ENCODE data around the gene ZNF438.

The ZNF438 gene

GRCh38 chr10:30893208-30893607 is 138.5 kb downstream of the ZNF438 start:
- H3K9me3 Mint-ChIP-seq: no peaks in the 10 kb centered on the region
- H3K27ac Mint-ChIP-seq: no peak overlapping the region
- peaks cover 8% of the 10 kb centered on the region for H3K4me1 Mint-ChIP-seq (ENCODE audit: low read depth)
- no peaks in the 10 kb centered on the region for H3K27me3 Mint-ChIP-seq
- H3K36me3 Mint-ChIP-seq (ENCODE audit: low read depth): no peaks in the 10 kb centered on the region
- no peak overlapping the region for H3K4me3 Mint-ChIP-seq

- Mint-ChIP-seq H3K4me1 (ENCODE audit: low read depth) (no peaks in the 10 kb centered on the region), H3K27me3 (no peaks in the 10 kb centered on the region), H3K27ac (no peak overlapping the region), H3K4me3 (no peak overlapping the region), H3K9me3 (no peaks in the 10 kb centered on the region), H3K36me3 (ENCODE audit: low read depth) (no peaks in the 10 kb centered on the region)
These were observed 143.8 kb downstream of the ZNF438 start for GRCh38 chr10:30887839-30888238.

GRCh38 chr10:30885423-30885822 is 146.2 kb downstream of the ZNF438 start:
- H3K9me3 Mint-ChIP-seq: no peaks in the 10 kb centered on the region
- no peaks in the 10 kb centered on the region for H3K27me3 Mint-ChIP-seq
- H3K27ac Mint-ChIP-seq: no peak overlapping the region
- H3K4me3 Mint-ChIP-seq: no peak overlapping the region
- H3K4me1 Mint-ChIP-seq (ENCODE audit: low read depth): no peaks in the 10 kb centered on the region
- H3K36me3 Mint-ChIP-seq (ENCODE audit: low read depth): no peaks in the 10 kb centered on the region

GRCh38 chr10:30883751-30884150 is 147.9 kb downstream of the ZNF438 start:
- no peaks in the 10 kb centered on the region for H3K9me3 Mint-ChIP-seq
- no peaks in the 10 kb centered on the region for H3K36me3 Mint-ChIP-seq (ENCODE audit: low read depth)
- no peak overlapping the region for H3K27ac Mint-ChIP-seq
- no peak overlapping the region for H3K4me3 Mint-ChIP-seq
- no peaks in the 10 kb centered on the region for H3K4me1 Mint-ChIP-seq (ENCODE audit: low read depth)
- no peaks in the 10 kb centered on the region for H3K27me3 Mint-ChIP-seq

- Mint-ChIP-seq H3K9me3 (no peaks in the 10 kb centered on the region), H3K4me3 (no peak overlapping the region), H3K4me1 (ENCODE audit: low read depth) (no peaks in the 10 kb centered on the region), H3K27ac (no peak overlapping the region), H3K27me3 (no peaks in the 10 kb centered on the region), H3K36me3 (ENCODE audit: low read depth) (no peaks in the 10 kb centered on the region)
These were observed 148.5 kb downstream of the ZNF438 start for GRCh38 chr10:30883116-30883515.

- Mint-ChIP-seq H3K36me3 (ENCODE audit: low read depth) (no peaks in the 10 kb centered on the region), H3K4me3 (no peak overlapping the region), H3K27me3 (no peaks in the 10 kb centered on the region), H3K4me1 (ENCODE audit: low read depth) (no peaks in the 10 kb centered on the region), H3K9me3 (no peaks in the 10 kb centered on the region), H3K27ac (no peak overlapping the region)
These were observed 149.4 kb downstream of the ZNF438 start for GRCh38 chr10:30882281-30882680.

- Mint-ChIP-seq H3K4me3 (no peak overlapping the region), H3K27me3 (no peaks in the 10 kb centered on the region), H3K27ac (no peak overlapping the region), H3K4me1 (ENCODE audit: low read depth) (no peaks in the 10 kb centered on the region), H3K9me3 (no peaks in the 10 kb centered on the region), H3K36me3 (ENCODE audit: low read depth) (peaks cover 10% of the 10 kb centered on the region)
These were observed 152.7 kb downstream of the ZNF438 start for GRCh38 chr10:30878920-30879319.

- H3K4me1 Mint-ChIP-seq (ENCODE audit: low read depth): no peaks in the 10 kb centered on the region
- H3K27ac Mint-ChIP-seq: no peak overlapping the region
- H3K36me3 Mint-ChIP-seq (ENCODE audit: low read depth): peaks cover 10% of the 10 kb centered on the region
- no peaks in the 10 kb centered on the region for H3K9me3 Mint-ChIP-seq
- H3K27me3 Mint-ChIP-seq: no peaks in the 10 kb centered on the region
- no peak overlapping the region for H3K4me3 Mint-ChIP-seq
These were observed 154.6 kb downstream of the ZNF438 start for GRCh38 chr10:30877111-30877510.

- Mint-ChIP-seq H3K4me1 (ENCODE audit: low read depth) (no peaks in the 10 kb centered on the region), H3K9me3 (no peaks in the 10 kb centered on the region), H3K27me3 (no peaks in the 10 kb centered on the region), H3K4me3 (no peak overlapping the region), H3K27ac (no peak overlapping the region), H3K36me3 (ENCODE audit: low read depth) (peaks cover 10% of the 10 kb centered on the region)
These were observed 158.3 kb downstream of the ZNF438 start for GRCh38 chr10:30873411-30873810.

GRCh38 chr10:30870896-30871295 is 160.8 kb downstream of the ZNF438 start:
- H3K4me3 Mint-ChIP-seq: no peak overlapping the region
- H3K4me1 Mint-ChIP-seq (ENCODE audit: low read depth): no peaks in the 10 kb centered on the region
- peaks cover 8% of the 10 kb centered on the region for H3K36me3 Mint-ChIP-seq (ENCODE audit: low read depth)
- H3K27me3 Mint-ChIP-seq: no peaks in the 10 kb centered on the region
- H3K9me3 Mint-ChIP-seq: no peaks in the 10 kb centered on the region
- no peak overlapping the region for H3K27ac Mint-ChIP-seq

GRCh38 chr10:30869566-30869965 is 162.1 kb downstream of the ZNF438 start:
- Mint-ChIP-seq H3K9me3 (no peaks in the 10 kb centered on the region), H3K27ac (no peak overlapping the region), H3K4me1 (ENCODE audit: low read depth) (no peaks in the 10 kb centered on the region), H3K27me3 (no peaks in the 10 kb centered on the region), H3K4me3 (no peak overlapping the region), H3K36me3 (ENCODE audit: low read depth) (no peaks in the 10 kb centered on the region)

GRCh38 chr10:30868611-30869010 is 163.1 kb downstream of the ZNF438 start:
- Mint-ChIP-seq H3K4me1 (ENCODE audit: low read depth) (no peaks in the 10 kb centered on the region), H3K27ac (no peak overlapping the region), H3K36me3 (ENCODE audit: low read depth) (no peaks in the 10 kb centered on the region), H3K4me3 (no peak overlapping the region), H3K27me3 (no peaks in the 10 kb centered on the region), H3K9me3 (no peaks in the 10 kb centered on the region)

GRCh38 chr10:30866896-30867295 is 164.8 kb downstream of the ZNF438 start:
- no peaks in the 10 kb centered on the region for H3K27me3 Mint-ChIP-seq
- no peaks in the 10 kb centered on the region for H3K36me3 Mint-ChIP-seq (ENCODE audit: low read depth)
- H3K4me1 Mint-ChIP-seq (ENCODE audit: low read depth): no peaks in the 10 kb centered on the region
- no peak overlapping the region for H3K27ac Mint-ChIP-seq
- no peaks in the 10 kb centered on the region for H3K9me3 Mint-ChIP-seq
- H3K4me3 Mint-ChIP-seq: no peak overlapping the region

GRCh38 chr10:30865141-30865926 is 166.3 kb downstream of the ZNF438 start:
- no peaks in the 10 kb centered on the region for H3K4me1 Mint-ChIP-seq (ENCODE audit: low read depth)
- H3K27ac Mint-ChIP-seq: no peak overlapping the region
- no peaks in the 10 kb centered on the region for H3K36me3 Mint-ChIP-seq (ENCODE audit: low read depth)
- H3K4me3 Mint-ChIP-seq: no peak overlapping the region
- no peaks in the 10 kb centered on the region for H3K27me3 Mint-ChIP-seq
- H3K9me3 Mint-ChIP-seq: no peaks in the 10 kb centered on the region

- Mint-ChIP-seq H3K36me3 (ENCODE audit: low read depth) (no peaks in the 10 kb centered on the region), H3K27ac (no peak overlapping the region), H3K4me3 (no peak overlapping the region), H3K4me1 (ENCODE audit: low read depth) (no peaks in the 10 kb centered on the region), H3K27me3 (no peaks in the 10 kb centered on the region), H3K9me3 (no peaks in the 10 kb centered on the region)
These were observed 168.0 kb downstream of the ZNF438 start for GRCh38 chr10:30863516-30864210.

- no peaks in the 10 kb centered on the region for H3K36me3 Mint-ChIP-seq (ENCODE audit: low read depth)
- H3K4me1 Mint-ChIP-seq (ENCODE audit: low read depth): no peaks in the 10 kb centered on the region
- H3K9me3 Mint-ChIP-seq: no peaks in the 10 kb centered on the region
- H3K4me3 Mint-ChIP-seq: no peak overlapping the region
- H3K27me3 Mint-ChIP-seq: no peaks in the 10 kb centered on the region
- H3K27ac Mint-ChIP-seq: no peak overlapping the region
These were observed 169.2 kb downstream of the ZNF438 start for GRCh38 chr10:30862486-30862885.

Data from stimulated activated naive CD8-positive, alpha-beta T cell treated with anti-CD3 and anti-CD28 coated beads, Interleukin-15, Interleukin-2, amounts not matched to agents 100 ng/mL and 50 ng/mL, for 24 hours (primary cell).